Activated naive CD8-positive, alpha-beta T cell (primary cell): ENCODE data around the gene SLC49A3.
"Not testable (repeated sequence)": the region's sequence is repeated elsewhere in the genome, so short reads cannot be mapped to it uniquely, and the experiment has no call there.

Experiments used
- H3K27ac Mint-ChIP-seq: one replicate; pipeline ENCODE4 v1.8.0; 2021; ENCODE audit warnings: mixed read lengths
- H3K27me3 Mint-ChIP-seq: one replicate; pipeline ENCODE4 v1.8.0; 2021; ENCODE audit warnings: mixed read lengths
- H3K36me3 Mint-ChIP-seq: one replicate; pipeline ENCODE4 v1.8.0; 2021; ENCODE audit warnings: mixed read lengths
- H3K4me1 Mint-ChIP-seq: one replicate; pipeline ENCODE4 v1.8.0; 2021; ENCODE audit warnings: low read depth, mixed read lengths
- H3K4me3 Mint-ChIP-seq: one replicate; pipeline ENCODE4 v1.8.0; 2021; ENCODE audit warnings: mild to moderate bottlenecking, mixed read lengths
- H3K9me3 Mint-ChIP-seq: one replicate; pipeline ENCODE4 v1.8.0; 2021; ENCODE audit warnings: low read depth, mixed read lengths

SLC49A3 gene

GRCh38 chr4:688854-689681 lies at the start of gene SLC49A3:
Gene SLC49A3 (minus strand): TSS chr4:689151. CDS start chr4:689127, 24 bp downstream.
- H3K36me3 Mint-ChIP-seq, result no peaks in the 10 kb centered on the region
- peaks cover 4% of the 10 kb centered on the region for H3K4me1 Mint-ChIP-seq
- H3K9me3 Mint-ChIP-seq, result no peaks in the 10 kb centered on the region
- no peak within 1 kb of the TSS for H3K27ac Mint-ChIP-seq
- peaks cover 12% of the 10 kb centered on the region for H3K27me3 Mint-ChIP-seq
- H3K4me3 Mint-ChIP-seq, result no peak within 1 kb of the TSS

GRCh38 chr4:736561-736960 lies 47.6 kb upstream of the SLC49A3 start:
- not testable (repeated sequence) for H3K4me3 Mint-ChIP-seq, H3K4me1 Mint-ChIP-seq, H3K36me3 Mint-ChIP-seq, H3K9me3 Mint-ChIP-seq, H3K27me3 Mint-ChIP-seq, H3K27ac Mint-ChIP-seq

- Mint-ChIP-seq H3K27ac (no peak overlapping the region), H3K4me1 (no peaks in the 10 kb centered on the region), H3K4me3 (no peak overlapping the region), H3K27me3 (no peaks in the 10 kb centered on the region), H3K36me3 (peaks cover 2% of the 10 kb centered on the region), H3K9me3 (no peaks in the 10 kb centered on the region)
These were observed 46.6 kb upstream of the SLC49A3 start for GRCh38 chr4:735583-735982.

DNA sequence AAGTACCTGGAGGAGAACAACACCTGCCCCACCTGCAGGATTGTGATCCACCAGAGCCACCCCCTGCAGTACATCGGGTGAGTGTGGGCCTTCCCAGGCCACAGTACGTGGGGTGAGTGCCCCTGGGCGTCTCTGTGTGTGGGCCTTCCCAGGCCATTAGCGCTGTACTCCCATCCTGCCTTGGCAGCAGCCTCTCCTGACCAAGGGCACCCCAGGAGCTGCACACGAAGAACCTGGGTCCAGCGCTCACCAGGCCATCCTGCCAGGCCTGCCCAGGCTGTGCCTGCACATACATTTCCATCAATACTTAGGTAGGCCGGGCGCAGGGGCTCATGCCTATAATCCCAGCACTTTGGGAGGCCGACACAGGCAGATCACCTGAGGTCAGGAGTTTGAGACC lies 46.0 kb upstream of the SLC49A3 start:
- H3K4me3 Mint-ChIP-seq, result no peak overlapping the region
- H3K36me3 Mint-ChIP-seq, result peaks cover 2% of the 10 kb centered on the region
- H3K4me1 Mint-ChIP-seq, result no peaks in the 10 kb centered on the region
- H3K27ac Mint-ChIP-seq, result no peak overlapping the region
- H3K27me3 Mint-ChIP-seq, result no peaks in the 10 kb centered on the region
- no peaks in the 10 kb centered on the region for H3K9me3 Mint-ChIP-seq

DNA sequence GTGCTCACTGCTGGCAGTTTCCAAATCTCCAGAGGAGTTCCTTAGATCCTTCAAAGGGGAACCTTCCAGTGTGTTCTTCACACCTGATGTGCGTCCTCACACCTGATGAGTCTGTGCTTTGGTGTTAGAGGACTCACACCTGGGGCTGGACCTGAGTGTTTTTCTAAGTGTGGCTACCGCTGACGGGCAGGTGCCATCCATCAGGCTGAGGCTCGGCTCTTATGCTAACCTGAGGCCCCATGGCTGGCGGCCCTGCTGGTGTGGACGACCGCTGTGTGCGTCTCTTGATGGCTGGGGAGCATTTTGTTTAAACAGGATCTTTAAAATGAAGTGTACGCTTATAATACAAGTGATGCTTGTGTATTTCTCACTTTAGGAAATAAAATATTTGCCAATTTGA lies 45.1 kb upstream of the SLC49A3 start:
- peaks cover 2% of the 10 kb centered on the region for H3K36me3 Mint-ChIP-seq
- H3K9me3 Mint-ChIP-seq, result no peaks in the 10 kb centered on the region
- no peaks in the 10 kb centered on the region for H3K4me1 Mint-ChIP-seq
- no peak overlapping the region for H3K4me3 Mint-ChIP-seq
- H3K27me3 Mint-ChIP-seq, result no peaks in the 10 kb centered on the region
- H3K27ac Mint-ChIP-seq, result no peak overlapping the region

DNA sequence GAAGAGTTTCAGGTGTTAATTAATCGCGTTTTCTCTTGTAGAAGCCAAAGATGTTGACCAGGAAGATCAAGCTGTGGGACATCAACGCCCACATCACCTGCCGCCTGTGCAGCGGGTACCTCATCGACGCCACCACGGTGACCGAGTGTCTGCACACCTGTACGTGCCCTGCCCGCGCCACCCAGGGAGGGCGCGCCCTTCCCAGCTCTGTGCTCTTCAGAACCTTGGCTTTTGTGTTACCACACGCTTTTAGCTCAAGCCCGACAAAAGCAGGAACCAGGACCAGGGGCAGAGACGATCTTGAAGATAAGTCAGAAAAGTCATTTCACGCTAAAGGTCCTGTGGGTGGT lies 44.7 kb upstream of the SLC49A3 start:
- Mint-ChIP-seq H3K4me3 (no peak overlapping the region), H3K9me3 (no peaks in the 10 kb centered on the region), H3K36me3 (peaks cover 2% of the 10 kb centered on the region), H3K4me1 (no peaks in the 10 kb centered on the region), H3K27me3 (no peaks in the 10 kb centered on the region), H3K27ac (no peak overlapping the region)

GRCh38 chr4:732911-733630 lies 44.1 kb upstream of the SLC49A3 start:
- no peak overlapping the region for H3K27ac Mint-ChIP-seq
- no peaks in the 10 kb centered on the region for H3K4me1 Mint-ChIP-seq
- no peak overlapping the region for H3K4me3 Mint-ChIP-seq
- H3K27me3 Mint-ChIP-seq, result no peaks in the 10 kb centered on the region
- no peaks in the 10 kb centered on the region for H3K9me3 Mint-ChIP-seq
- peaks cover 2% of the 10 kb centered on the region for H3K36me3 Mint-ChIP-seq

DNA sequence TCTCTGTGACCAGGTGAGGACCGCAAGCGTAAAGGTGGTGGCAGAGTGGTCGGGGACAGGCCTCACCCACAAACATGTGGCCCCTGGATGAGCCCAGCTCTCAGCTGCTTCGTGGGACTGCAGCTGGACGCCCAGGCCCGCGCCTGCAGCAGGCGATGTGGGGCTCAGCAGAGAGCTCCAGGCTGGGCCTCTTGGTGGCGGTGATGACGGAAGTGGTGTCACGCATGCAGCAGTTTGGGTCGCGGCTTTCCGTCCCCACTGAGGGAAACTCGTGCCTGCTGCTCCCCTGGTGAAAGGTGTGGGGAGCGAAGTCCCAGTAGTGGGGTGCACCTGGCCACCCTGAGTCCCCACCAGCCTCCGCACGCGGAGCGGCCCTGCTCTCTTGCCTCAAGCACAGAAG lies 43.5 kb upstream of the SLC49A3 start:
- no peaks in the 10 kb centered on the region for H3K9me3 Mint-ChIP-seq
- H3K27ac Mint-ChIP-seq, result no peak overlapping the region
- H3K4me1 Mint-ChIP-seq, result peaks cover 2% of the 10 kb centered on the region
- H3K4me3 Mint-ChIP-seq, result no peak overlapping the region
- no peaks in the 10 kb centered on the region for H3K27me3 Mint-ChIP-seq
- peaks cover 2% of the 10 kb centered on the region for H3K36me3 Mint-ChIP-seq

- not testable (repeated sequence) for H3K4me3 Mint-ChIP-seq, H3K36me3 Mint-ChIP-seq, H3K4me1 Mint-ChIP-seq, H3K27ac Mint-ChIP-seq, H3K27me3 Mint-ChIP-seq, H3K9me3 Mint-ChIP-seq
These were observed 43.0 kb upstream of the SLC49A3 start for GRCh38 chr4:731954-732353.

DNA sequence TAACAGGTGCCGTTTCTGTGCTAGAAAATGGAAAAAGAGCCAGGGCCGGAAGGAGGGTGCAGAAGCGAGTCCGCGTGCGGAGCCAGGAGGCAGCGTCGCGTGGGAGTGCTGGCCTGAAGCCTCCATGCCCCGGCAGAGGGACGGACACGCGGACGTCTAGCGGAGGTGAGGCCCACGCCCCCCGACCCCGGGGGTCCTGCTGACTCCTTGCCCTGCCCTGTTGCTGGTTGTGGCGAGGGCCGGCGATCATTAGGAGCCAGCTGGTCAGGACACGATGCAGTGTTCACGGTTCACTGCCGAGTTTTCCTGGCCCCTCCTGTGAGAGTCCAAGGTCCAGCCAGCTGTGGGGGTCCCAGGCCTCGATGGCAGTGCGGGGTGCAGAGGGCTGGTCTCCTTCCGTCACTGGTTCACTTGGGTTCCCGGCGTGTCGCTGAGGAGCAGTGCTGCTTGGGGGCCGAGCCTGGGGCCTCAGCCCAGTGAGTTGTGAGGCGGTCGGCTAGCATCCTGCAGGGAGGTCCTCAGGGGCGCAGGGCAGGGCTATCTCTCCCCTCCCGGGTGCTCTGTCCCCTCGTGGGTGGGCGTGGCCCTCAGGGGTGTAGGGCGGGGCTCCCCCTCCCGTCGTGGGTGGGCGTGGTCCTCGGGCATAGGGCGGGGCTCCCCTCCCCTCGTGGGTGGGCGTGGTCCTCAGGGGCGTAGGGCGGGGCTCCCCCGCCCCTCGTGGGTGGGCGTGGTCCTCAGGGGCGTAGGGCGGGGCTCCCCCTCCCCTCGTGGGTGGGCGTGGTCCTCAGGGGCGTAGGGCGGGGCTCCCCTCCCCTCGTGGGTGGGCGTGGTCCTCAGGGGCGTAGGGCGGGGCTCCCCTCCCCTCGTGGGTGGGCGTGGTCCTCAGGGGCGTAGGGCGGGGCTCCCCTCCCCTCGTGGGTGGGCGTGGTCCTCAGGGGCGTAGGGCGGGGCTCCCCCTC lies 42.3 kb upstream of the SLC49A3 start:
- not testable (repeated sequence) for H3K4me3 Mint-ChIP-seq, H3K9me3 Mint-ChIP-seq, H3K27ac Mint-ChIP-seq, H3K27me3 Mint-ChIP-seq, H3K36me3 Mint-ChIP-seq, H3K4me1 Mint-ChIP-seq

DNA sequence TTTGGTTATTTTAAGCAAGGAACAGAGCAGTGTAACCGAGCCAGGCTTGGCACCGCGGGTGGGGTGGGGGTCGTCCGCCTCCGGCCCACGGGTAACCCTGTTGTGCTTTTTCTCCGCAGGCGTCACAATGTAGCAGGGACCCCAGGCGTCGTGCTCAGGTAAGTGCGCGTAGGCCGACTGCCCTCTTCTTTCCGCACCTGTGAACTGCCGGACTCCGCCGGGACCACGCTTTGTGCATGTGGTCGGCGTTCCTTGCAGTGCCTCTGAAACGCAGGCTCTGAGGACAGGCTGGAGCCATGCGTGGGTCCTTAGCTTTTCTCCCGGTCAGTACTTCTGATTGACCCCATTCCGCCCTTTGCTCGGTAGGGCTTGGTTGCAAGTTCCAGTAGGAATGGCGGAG lies 41.6 kb upstream of the SLC49A3 start:
- Mint-ChIP-seq H3K27me3 (no peaks in the 10 kb centered on the region), H3K4me3 (no peak overlapping the region), H3K27ac (no peak overlapping the region), H3K36me3 (peaks cover 2% of the 10 kb centered on the region), H3K4me1 (peaks cover 6% of the 10 kb centered on the region), H3K9me3 (no peaks in the 10 kb centered on the region)

DNA sequence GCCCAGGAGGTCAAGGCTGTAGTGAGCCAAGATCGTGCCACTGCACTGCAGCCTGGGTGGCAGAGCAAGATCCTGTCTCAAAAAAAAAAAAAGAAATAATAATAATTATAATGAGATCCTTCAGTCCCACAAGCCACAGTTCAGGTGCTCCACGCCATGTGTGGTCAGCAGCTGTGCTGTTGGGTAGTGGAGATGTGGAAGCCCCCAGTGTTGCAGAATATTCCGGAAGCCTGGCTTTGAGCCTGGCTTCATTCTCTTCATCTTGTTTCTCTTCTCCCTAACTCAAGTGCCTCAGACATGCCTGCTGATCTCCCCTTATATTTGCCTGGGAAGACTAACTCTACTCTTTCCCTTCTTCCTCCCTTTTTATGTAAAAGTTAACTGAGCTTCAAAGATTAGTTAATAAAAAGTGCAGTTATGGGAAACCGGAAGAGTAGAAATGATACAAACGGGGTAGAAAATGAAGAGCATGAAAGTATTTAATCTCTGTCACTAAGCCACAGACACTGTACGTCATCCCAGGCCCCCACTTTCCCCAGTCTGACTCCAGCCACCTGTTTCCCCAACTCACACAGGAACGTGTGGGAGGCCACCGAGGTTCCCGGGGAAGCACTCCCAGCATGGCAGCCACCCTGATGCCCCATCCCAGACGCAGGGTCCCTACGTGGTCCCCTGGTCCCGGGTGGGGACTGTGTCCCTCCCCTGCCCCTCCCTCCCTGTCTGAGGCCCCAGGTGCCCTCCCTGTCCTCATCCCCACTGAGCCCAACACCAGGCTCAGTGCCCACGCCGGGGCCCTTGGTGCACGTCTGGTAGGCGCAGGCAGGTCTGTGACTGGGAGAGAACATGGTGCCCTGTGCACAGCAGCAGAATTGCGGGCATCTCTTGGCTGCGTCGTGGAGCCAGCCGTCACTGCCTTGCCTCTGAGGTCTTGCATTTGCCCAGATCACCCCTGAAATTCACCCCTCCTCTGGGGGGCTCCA lies 40.7 kb upstream of the SLC49A3 start:
- no peaks in the 10 kb centered on the region for H3K9me3 Mint-ChIP-seq
- H3K27me3 Mint-ChIP-seq, result no peaks in the 10 kb centered on the region
- H3K36me3 Mint-ChIP-seq, result peaks cover 2% of the 10 kb centered on the region
- no peak overlapping the region for H3K4me3 Mint-ChIP-seq
- H3K27ac Mint-ChIP-seq, result peak overlapping the region; percentile 8
- peaks cover 6% of the 10 kb centered on the region for H3K4me1 Mint-ChIP-seq

- no peaks in the 10 kb centered on the region for H3K27me3 Mint-ChIP-seq
- no peaks in the 10 kb centered on the region for H3K9me3 Mint-ChIP-seq
- H3K27ac Mint-ChIP-seq, result no peak overlapping the region
- peaks cover 6% of the 10 kb centered on the region for H3K4me1 Mint-ChIP-seq
- H3K36me3 Mint-ChIP-seq, result no peaks in the 10 kb centered on the region
- H3K4me3 Mint-ChIP-seq, result no peak overlapping the region
These were observed 38.6 kb upstream of the SLC49A3 start for GRCh38 chr4:727576-727975.

GRCh38 chr4:726838-727237 lies 37.9 kb upstream of the SLC49A3 start:
- no peak overlapping the region for H3K27ac Mint-ChIP-seq
- no peaks in the 10 kb centered on the region for H3K9me3 Mint-ChIP-seq
- H3K36me3 Mint-ChIP-seq, result no peaks in the 10 kb centered on the region
- no peaks in the 10 kb centered on the region for H3K27me3 Mint-ChIP-seq
- no peak overlapping the region for H3K4me3 Mint-ChIP-seq
- peaks cover 6% of the 10 kb centered on the region for H3K4me1 Mint-ChIP-seq
